ENCODE results near the gene BAG5.

BAG5 gene

DNA sequence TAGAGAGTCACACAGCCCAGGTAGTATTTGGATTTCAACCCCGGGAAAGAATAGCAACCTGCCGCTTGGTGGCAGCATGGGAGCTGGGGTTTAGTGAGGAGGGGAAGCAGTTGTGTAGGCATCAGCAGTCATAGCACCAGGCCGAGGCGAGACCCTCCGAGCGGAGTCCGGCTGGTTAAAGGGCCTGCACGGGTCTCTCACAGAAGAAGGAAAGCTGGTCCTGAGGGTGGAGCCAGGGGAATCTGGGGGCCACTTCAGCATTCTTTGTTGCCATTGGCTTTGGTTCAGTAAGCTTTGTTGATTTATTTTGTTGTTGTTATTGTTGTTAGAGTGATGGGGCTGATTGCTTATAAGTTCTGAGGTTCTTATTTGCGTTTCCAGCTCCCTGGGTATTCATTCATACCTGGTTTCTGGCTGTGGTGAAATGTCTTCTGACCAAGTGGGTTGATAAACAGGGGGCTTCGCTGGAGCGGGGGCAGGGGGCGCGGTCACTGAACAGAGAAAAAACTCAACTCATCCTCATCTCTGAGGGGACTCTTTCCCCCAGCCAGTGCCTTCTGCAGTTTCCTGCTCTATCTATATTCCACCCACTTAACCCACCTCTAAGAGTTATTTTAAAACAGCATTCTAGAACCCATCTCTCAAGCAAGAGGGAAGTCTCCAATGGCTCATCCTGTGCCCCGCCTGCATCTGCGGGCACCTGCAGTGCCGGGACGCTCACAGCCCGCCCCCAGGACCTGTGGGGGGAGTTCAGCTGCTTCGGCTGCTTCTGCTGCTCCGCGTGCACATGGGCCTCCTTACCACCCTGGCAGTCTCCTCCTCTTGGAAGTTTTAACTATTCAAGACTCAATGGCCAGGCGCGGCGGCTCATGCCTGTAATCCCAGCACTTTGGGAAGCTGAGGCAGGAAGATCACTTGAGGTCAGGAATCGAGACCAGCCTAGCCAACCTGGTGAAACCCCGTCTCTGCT lies 51.4 kb downstream of the BAG5 start:
- no peak for DNase-seq (ENCODE audit: low read depth in 4 of 4, low spot score in 1 of 4)

DNA sequence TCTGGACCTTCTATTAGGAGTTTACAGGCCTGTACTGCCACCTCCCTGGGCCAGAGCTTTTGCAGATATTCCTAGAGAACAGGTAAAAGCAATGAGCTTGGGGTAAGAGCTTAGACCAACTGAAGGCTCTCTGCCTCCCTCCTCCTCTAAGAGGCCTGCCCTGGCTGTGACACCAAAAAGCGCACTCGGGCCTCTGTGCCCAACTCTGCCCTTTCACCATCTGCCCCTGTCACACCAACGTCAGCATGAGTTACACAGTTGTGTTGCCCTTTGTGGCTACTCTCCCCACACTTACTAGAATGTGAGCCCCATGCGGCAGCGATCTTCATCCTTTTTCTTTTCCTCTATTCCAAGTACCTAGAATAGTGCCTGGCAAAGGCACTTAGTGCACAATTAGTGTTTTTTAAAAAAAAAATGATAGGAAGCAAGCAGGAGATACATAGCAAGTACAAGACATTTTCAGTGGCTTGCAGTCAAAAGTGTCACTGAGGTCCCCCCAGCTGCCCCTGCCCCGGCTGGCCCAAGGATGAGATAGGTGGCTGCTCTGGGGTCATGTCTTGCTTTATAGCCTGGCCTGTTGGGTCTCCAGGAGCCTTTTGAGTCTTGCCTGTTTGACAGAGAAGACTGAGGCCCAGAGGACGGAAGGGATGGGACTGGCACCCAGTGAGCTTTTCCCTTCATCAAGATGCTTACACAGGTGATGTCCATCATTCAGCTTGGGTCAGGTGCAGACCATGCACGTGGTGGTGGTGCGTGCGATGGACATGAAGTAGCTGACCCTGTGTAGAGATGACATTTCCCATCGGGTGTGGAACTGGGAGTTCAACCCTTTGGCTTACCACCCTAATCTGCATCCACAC lies 52.4 kb downstream of the BAG5 start:
- no peak for DNase-seq (ENCODE audit: low read depth in 4 of 4, low spot score in 1 of 4)

DNA sequence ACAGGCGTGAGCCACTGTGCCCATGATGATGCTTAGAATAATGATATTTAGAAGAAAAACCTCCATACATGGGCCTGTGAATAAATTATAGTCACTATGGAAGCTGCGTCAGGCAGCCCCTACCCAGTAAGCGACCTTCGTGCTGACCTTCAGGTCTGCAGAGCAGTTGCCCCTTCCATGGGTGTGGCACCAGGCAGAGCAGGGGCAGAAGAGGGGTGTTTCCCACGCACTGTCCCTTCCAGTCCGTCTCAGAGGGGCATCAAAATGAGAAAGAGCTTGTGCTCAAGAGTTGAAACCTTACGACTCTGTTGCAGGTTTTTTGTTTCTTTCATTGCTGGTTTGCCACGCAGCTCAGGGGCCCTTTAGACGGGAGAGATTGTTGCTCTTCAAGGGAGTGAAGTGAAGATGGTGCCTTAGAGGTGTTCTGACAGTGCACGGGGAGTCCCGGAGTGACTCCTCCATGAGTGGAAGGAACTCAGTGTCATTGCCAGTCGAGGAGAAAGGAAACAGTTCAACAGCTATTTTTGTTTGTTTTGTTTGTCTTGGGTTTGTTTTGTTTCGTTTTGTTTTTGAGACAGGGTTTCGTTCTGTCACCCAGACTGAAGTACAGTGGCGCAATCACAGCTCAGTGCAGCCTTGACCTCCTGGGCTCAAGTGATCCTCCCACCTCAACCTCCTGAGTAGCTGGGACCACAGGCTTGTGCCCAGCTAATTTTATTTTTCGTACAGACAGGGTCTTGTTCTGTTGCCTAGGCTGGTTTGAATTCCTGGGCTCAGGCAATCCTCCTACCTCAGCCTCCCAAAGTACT lies 53.7 kb downstream of the BAG5 start:
- DNase-seq (ENCODE audit: low read depth in 4 of 4, low spot score in 1 of 4): no peak

DNA sequence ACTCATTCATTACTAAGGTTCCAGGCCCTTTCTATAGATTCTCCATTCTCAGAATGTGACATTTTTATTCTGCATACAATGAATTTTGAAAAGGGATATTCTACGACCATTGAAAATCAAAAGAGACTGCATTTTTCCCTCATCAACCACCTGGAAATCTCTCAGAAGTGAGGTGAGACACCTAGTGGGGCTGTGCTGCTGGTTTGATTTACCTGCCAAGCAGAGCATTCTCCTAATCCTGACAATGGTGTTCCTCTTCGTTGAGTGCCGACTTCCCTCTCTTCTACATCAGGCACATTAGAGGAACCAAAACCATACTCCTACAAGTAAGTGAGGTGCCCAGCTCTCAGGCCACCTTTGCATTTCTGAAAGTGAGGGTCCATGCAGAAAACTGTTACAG lies 54.7 kb downstream of the BAG5 start:
- no peak for DNase-seq (ENCODE audit: low read depth in 4 of 4, low spot score in 1 of 4)
